ENCODE measurements around the gene MAD2L1BP.

DNA sequence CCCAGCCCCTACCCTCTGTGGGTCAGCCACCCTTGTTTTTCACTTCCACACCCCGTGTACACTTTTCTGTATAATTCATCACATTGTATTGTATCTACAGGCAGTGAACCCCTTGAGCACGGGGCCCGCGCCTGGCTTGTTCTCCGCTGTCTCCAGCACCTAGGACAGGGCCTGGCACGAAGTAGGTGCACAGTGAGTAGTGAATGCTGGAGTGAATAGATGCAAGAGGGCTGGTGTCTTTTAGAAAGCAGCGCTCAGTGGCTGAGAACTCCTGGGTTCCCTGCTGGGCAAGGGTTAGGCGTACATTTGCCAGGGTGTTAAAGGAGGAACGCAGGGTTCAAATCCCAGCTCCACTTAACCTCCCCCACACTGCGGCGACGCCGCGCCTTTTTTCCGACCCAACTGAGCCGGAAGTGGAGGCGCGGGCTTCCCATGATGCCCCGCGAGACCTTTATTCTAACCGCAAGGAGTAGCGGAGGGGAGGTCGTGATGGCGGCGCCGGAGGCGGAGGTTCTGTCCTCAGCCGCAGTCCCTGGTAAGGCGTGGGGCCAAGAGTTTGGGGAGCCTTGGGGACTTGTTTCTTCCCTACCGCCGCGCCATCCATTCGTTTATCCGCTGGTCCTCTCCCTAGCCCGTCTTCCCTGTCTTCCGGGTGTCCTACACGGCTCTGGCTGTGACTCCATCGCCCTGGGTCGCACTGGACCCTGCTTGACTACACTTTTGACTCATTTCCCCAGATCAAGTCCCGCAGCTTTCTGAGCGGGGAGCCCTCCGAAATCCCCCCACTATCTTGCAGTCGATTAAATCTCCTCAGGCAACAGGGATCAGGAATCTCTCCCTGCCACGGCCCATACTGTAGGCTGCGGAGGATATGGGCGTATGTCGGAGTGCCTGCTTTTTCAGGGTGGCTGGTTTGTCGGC, at the start of gene MAD2L1BP:
- peak in 3 of 4 donors; percentile 73 to 83 (median 76) for TF ChIP-seq POLR2A (IDR thresholded peaks at IDR 0.05)
- TF ChIP-seq, protein P1, sequence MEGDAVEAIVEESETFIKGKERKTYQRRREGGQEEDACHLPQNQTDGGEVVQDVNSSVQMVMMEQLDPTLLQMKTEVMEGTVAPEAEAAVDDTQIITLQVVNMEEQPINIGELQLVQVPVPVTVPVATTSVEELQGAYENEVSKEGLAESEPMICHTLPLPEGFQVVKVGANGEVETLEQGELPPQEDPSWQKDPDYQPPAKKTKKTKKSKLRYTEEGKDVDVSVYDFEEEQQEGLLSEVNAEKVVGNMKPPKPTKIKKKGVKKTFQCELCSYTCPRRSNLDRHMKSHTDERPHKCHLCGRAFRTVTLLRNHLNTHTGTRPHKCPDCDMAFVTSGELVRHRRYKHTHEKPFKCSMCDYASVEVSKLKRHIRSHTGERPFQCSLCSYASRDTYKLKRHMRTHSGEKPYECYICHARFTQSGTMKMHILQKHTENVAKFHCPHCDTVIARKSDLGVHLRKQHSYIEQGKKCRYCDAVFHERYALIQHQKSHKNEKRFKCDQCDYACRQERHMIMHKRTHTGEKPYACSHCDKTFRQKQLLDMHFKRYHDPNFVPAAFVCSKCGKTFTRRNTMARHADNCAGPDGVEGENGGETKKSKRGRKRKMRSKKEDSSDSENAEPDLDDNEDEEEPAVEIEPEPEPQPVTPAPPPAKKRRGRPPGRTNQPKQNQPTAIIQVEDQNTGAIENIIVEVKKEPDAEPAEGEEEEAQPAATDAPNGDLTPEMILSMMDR (IDR thresholded peaks at IDR 0.05) = no peak

Data from upper lobe of left lung (tissue), 4 donors.